Esophagus mucosa (tissue), 1 donor: ENCODE measurements around the gene PDXK. TPM values are rescaled to one million over a fixed set of nuclear protein-coding genes. Genes with fewer than 3 reads are reported as not detected.
A peak's percentile ranks its signal among the peaks of the same experiment; 100 is the strongest.

Experiments
- ATAC-seq: fragments of 200-7000 bp; cut with Tn5 transposase; one replicate; pipeline ENCODE4 v1.9.1; 2020
- total RNA-seq: library from RNA; stranded (reverse); gene quantifications from one replicate; pipeline ENCODE4 v1.2.4, GENCODE V29; 2023
- donor health status: DM: yes; HTN: yes; CAD: no.

Gene PDXK
- total RNA-seq, 1 donor from 2014 or later = 134 TPM

DNA sequence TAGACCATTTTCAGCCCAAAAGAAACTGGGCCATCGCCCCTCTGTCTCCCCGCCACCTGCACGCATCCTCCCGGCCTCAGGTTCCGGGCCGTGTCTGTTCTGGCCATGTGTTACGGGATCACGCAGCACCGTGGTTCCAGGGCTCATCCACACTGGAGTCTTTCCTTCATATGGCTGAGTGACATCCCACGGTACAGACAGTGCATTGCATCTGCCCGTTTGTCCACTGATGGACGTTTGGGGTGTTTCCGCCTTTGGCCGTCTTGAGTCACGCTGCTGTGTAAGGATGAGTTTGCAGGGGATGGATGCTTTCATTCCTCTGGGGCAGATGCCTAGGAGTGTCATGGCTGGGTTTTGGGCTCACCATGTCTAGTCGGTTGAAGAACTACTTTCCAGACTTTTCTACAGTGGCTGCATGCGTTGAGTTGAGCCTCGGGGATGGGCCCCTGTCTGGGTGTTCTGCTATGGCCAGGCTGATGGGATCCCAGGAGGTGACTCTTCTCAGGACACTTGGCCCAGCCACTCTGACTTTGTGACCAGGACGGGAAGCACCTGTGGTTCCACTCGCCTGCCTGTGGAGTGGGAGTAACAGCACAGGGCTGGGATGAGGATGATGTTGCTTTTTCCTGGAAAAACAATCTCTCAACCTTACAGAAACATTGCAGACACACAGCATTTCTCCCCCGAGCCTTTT is 87.2 kb downstream of the PDXK start:
- ATAC-seq = no peak

DNA sequence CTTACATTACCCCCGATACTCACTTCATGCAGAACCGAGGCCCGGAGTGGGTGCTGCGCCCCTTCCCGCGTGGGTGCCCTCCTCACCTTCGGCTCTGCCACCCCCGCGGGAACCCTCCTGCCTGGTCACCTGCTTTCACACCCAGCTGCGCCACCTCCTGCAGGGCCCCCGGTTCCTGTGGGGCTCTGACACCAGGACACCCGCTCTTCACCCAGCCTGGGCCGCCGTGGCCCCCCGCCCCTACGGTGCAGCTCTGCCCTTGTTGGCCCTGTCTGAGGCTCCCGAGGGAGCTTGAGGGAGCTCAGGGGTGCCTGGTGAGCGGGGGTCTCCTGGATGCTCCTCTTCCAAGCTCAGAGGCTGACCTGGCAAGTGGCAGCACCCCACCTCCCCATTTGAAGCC is 89.4 kb downstream of the PDXK start:
- no peak for ATAC-seq

GRCh38 chr21:43808832-43809251 is 89.9 kb downstream of the PDXK start:
- no peak for ATAC-seq

DNA sequence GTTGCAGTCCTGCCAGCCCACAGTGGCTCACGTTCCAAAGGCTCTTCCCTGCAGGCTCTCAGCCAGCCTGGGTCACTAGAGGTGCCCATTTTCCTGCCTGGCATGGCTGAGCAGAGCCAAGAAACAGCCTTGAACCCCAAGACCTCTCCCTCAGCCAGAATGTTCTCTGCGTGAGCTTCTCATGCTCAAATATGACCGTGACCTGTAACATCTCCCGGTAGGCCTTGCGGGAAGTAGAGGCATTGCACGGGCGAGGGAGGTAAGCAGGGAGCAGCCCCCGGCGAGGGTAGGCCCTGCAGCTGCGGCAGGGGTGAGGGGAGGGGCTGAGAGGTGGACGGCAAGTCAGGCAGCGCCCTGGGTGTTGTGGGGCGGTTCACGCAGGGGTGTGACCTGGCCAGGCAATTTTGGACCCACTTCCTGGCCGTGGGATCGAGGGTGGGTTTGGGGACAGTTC is 90.4 kb downstream of the PDXK start:
- ATAC-seq = no peak

- peak; percentile 17 for ATAC-seq
Measured at GRCh38 chr21:43809853-43810504, 91.0 kb downstream of the PDXK start.

DNA sequence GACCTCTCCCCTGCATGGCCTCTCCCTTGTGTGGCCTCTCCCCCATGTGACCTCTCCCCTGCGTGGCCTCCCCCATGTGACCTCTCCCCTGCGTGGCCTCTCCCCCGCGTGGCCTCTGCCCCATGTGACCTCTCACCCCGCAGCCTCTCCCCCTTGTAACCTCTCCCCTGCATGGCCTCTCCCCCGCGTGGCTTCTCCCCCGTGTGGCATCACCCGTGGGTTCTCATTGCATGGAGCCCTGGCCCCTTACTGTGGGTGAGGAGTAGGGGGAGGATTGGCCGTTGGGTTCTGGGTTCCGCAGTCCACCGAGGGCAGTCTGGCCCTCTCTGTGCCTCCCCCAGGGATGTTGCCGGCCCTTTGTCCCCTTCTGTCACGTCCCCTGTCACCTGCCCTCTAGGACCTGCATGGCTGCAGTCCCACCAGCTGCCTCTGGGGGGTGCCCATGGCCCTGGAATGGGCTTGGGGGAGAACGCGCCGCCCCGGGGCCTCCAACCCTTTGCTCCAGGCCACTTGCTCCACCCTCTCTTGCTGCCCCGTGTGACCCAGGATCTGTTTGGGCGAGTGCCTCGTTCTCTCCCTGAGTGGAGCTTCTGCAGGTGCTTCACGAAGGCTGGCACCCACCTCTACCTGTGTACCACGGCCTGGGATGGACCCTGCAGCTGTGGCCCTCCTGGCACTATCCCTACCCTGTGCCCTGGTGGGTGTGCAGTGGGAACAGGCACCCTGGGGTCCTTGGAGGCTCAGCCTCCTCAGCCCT is 91.8 kb downstream of the PDXK start:
- peak; percentile 70 for ATAC-seq

DNA sequence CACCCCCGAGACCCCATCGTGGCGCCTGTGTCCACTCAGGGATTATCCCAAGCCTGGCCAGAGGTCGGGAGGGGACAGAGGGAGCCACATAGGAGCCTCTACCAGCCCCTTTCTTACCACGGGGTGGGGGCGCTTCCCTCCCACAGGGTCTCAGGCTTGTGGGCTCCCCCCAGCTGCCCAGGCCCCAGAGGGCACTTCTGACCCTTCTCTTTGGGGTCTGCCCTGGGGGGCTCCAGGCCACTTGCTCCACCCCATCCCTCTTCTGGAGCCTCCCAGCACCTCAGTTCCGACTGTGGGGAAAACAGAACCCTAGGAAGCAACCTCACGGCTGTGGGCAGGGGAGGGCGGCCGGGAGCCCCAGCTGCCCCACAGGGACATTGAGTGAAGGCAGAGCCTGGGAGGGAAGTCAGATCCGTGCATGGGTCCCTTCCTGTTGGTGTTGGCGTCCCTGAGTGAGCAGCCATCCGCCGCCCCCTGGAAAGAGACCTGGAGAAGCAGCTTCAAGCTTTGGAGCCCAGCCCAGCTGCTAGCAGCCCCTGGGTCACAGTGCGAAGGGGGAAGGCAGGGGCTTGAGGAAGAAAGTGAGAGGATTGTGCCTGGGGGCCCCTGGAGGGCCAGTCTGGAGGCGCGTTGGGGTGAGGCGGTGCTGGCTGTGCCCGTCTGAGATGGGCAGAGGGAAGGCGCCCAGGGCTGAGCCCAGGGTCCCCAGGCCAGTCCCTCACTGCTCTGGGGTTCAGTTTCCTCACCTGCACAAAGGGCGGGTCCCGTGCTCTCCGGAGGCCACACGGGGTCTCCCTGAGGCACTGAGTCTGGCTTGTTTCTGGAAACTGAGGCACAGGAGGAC is 92.6 kb downstream of the PDXK start:
- ATAC-seq = peak; percentile 0

Other genes with a start within 250 kb of the PDXK start
- gene HSF2BP, start 59.6 kb upstream of the PDXK start, total RNA-seq = 0.92 TPM
- gene RRP1B, start 59.6 kb upstream of the PDXK start, total RNA-seq = 15.4 TPM
- gene CSTB, start 57.2 kb downstream of the PDXK start, total RNA-seq = 2,371 TPM
- 30.8 TPM for gene RRP1, start 70.4 kb downstream of the PDXK start, total RNA-seq
- 49.1 TPM for gene AGPAT3, start 146.1 kb downstream of the PDXK start, total RNA-seq